H9 (cell line): Measurements from ENCODE around the gene HS1BP3. TPM values are rescaled to one million over a fixed set of nuclear protein-coding genes. Genes with fewer than 3 reads are reported as not detected.

ENCODE experiments used
- DNase-seq: peaks from one replicate; pipeline ENCODE4 v3.0.0-alpha.2; 2017
- H2AFZ ChIP-seq: one replicate; pipeline ENCODE4 v1.6.1; 2013; ENCODE audit warnings: mild to moderate bottlenecking, low read length, control low read depth, moderate library complexity
- H2AK5ac ChIP-seq: 2 replicates; pipeline ENCODE4 v1.6.1; 2013; ENCODE audit warnings: low read length, control low read depth, mixed read lengths; ENCODE audit not compliant: insufficient read length
- H2BK120ac ChIP-seq: one replicate; pipeline ENCODE4 v1.6.1; 2013; ENCODE audit warnings: low read depth, mild to moderate bottlenecking, low read length, control low read depth, inconsistent platforms; ENCODE audit not compliant: poor library complexity, severe bottlenecking
- H2BK12ac ChIP-seq: 2 replicates; pipeline ENCODE4 v1.6.1; 2013; ENCODE audit warnings: low read length, control low read depth, mixed read lengths, low read depth; ENCODE audit not compliant: insufficient read length
- H2BK15ac ChIP-seq: 2 replicates; pipeline ENCODE4 v1.6.1; 2013; ENCODE audit warnings: low read depth, low read length, control low read depth
- H2BK20ac ChIP-seq: one replicate; pipeline ENCODE4 v1.6.1; 2013; ENCODE audit warnings: low read depth, mild to moderate bottlenecking, low read length, control low read depth, inconsistent platforms; ENCODE audit not compliant: poor library complexity, severe bottlenecking
- H2BK5ac ChIP-seq: 2 replicates; pipeline ENCODE4 v1.6.1; 2013; ENCODE audit warnings: low read length, control low read depth, mixed read lengths; ENCODE audit not compliant: insufficient read length
- H3K14ac ChIP-seq: 2 replicates; pipeline ENCODE4 v1.6.1; 2013; ENCODE audit warnings: low read length, control low read depth; ENCODE audit not compliant: insufficient read depth
- H3K18ac ChIP-seq: 2 replicates; pipeline ENCODE4 v1.6.1; 2013; ENCODE audit warnings: low read depth, mild to moderate bottlenecking, mixed read lengths, low read length, control low read depth; ENCODE audit not compliant: insufficient read length
- H3K23ac ChIP-seq: 2 replicates; pipeline ENCODE4 v1.6.1; 2013; ENCODE audit warnings: low read length, control low read depth, mixed read lengths, low read depth; ENCODE audit not compliant: insufficient read length
- H3K23me2 ChIP-seq: 2 replicates; pipeline ENCODE4 v1.6.1; 2013; ENCODE audit warnings: low read depth, mild to moderate bottlenecking, mixed read lengths, low read length, control low read depth; ENCODE audit not compliant: insufficient read length, poor library complexity, severe bottlenecking
- H3K27ac ChIP-seq: 2 replicates; pipeline ENCODE4 v1.5.1; 2013; ENCODE audit warnings: low read length, control low read depth, mixed read lengths, low read depth; ENCODE audit not compliant: insufficient read length
- H3K27me3 ChIP-seq: 2 replicates; pipeline ENCODE4 v1.6.1; 2013; ENCODE audit warnings: low read length, control low read depth, inconsistent platforms; ENCODE audit not compliant: insufficient read depth
- H3K4ac ChIP-seq: 2 replicates; pipeline ENCODE4 v1.6.1; 2013; ENCODE audit warnings: low read depth, mild to moderate bottlenecking, control low read depth, inconsistent platforms, low read length, moderate library complexity
- H3K4me1 ChIP-seq: 2 replicates; pipeline ENCODE4 v1.6.1; 2013; ENCODE audit warnings: low read length, control low read depth, inconsistent platforms; ENCODE audit not compliant: insufficient read depth
- H3K4me2 ChIP-seq: 2 replicates; pipeline ENCODE4 v1.6.1; 2013; ENCODE audit warnings: low read length, control low read depth, mixed read lengths; ENCODE audit not compliant: insufficient read length, insufficient read depth
- H3K56ac ChIP-seq: 2 replicates; pipeline ENCODE4 v1.6.1; 2013; ENCODE audit warnings: low read depth, mild to moderate bottlenecking, mixed read lengths, low read length, control low read depth; ENCODE audit not compliant: insufficient read length
- H3K79me1 ChIP-seq: 2 replicates; pipeline ENCODE4 v1.6.1; 2013; ENCODE audit warnings: low read depth, mild to moderate bottlenecking, moderate library complexity, low read length, control low read depth, inconsistent platforms; ENCODE audit not compliant: insufficient read depth, poor library complexity, severe bottlenecking
- H3K79me2 ChIP-seq: 2 replicates; pipeline ENCODE4 v1.6.1; 2013; ENCODE audit warnings: low read length, control low read depth, inconsistent platforms; ENCODE audit not compliant: insufficient read depth
- H3K9ac ChIP-seq: 2 replicates; pipeline ENCODE4 v1.6.1; 2013; ENCODE audit warnings: low read length, control low read depth, mixed read lengths; ENCODE audit not compliant: insufficient read length; ENCODE audit errors: extremely low read depth
- H3K9me3 ChIP-seq: one replicate; pipeline ENCODE4 v1.6.1; 2013; ENCODE audit warnings: low read depth, low read length, inconsistent platforms; ENCODE audit not compliant: control insufficient read depth
- H3T11ph ChIP-seq: one replicate; pipeline ENCODE4 v1.6.1; 2013; ENCODE audit warnings: mild to moderate bottlenecking, low read length, control low read depth, inconsistent platforms
- H4K20me1 ChIP-seq: one replicate; pipeline ENCODE4 v1.6.1; 2013; ENCODE audit not compliant: control insufficient read depth, insufficient read length, insufficient read depth
- H4K5ac ChIP-seq: 2 replicates; pipeline ENCODE4 v1.6.1; 2013; ENCODE audit warnings: low read depth, mild to moderate bottlenecking, mixed read lengths, low read length, control low read depth; ENCODE audit not compliant: insufficient read length
- H4K8ac ChIP-seq: replicated peaks from 2 replicates; pipeline ENCODE4 v1.6.1; 2013; ENCODE audit warnings: low read length, control low read depth, mixed read lengths, low read depth; ENCODE audit not compliant: insufficient read length
- H4K91ac ChIP-seq: 2 replicates; pipeline ENCODE4 v1.6.1; 2013; ENCODE audit warnings: low read depth, mild to moderate bottlenecking, moderate library complexity, mixed read lengths, low read length, control low read depth; ENCODE audit not compliant: insufficient read length
- H3K27ac Mint-ChIP-seq, 3 experiments: 2 replicates in 2 of 3; 3 replicates in 1 of 3; pipeline ENCODE4 v1.8.0; 2020 to 2021; ENCODE audit warnings: mixed read lengths in 3 of 3, mild to moderate bottlenecking in 1 of 3, moderate library complexity in 1 of 3
- H3K27me3 Mint-ChIP-seq: 2 replicates; pipeline ENCODE4 v1.8.0; 2021; ENCODE audit warnings: low read depth, mild to moderate bottlenecking, moderate library complexity, mixed read lengths
- H3K36me3 Mint-ChIP-seq, 3 experiments: 2 replicates in 2 of 3; 3 replicates in 1 of 3; pipeline ENCODE4 v1.8.0; 2020 to 2021; ENCODE audit warnings: low read depth in 3 of 3, mixed read lengths in 3 of 3; ENCODE audit not compliant: insufficient read depth in 1 of 3
- H3K4me1 Mint-ChIP-seq, 2 experiments: 2 replicates each; pipeline ENCODE4 v1.8.0; 2020; ENCODE audit warnings: mixed read lengths in 2 of 2
- H3K4me3 Mint-ChIP-seq, 2 experiments: 2 replicates in 1 of 2; 3 replicates in 1 of 2; pipeline ENCODE4 v1.8.0; 2020 to 2021; ENCODE audit warnings: mild to moderate bottlenecking in 2 of 2, mixed read lengths in 2 of 2, moderate library complexity in 1 of 2
- H3K9me3 Mint-ChIP-seq, 2 experiments: 2 replicates in 1 of 2; 3 replicates in 1 of 2; pipeline ENCODE4 v1.8.0; 2020; ENCODE audit warnings: mild to moderate bottlenecking in 2 of 2, mixed read lengths in 2 of 2, moderate library complexity in 1 of 2
- CTCF ChIP-seq: fragments of 200-600 bp; sonication (generic); conservative IDR thresholded peaks from 3 replicates; pipeline ENCODE4 v1.8.0; 2021; ENCODE audit warnings: antibody characterized with exemption, mild to moderate bottlenecking
- WGBS: extraction: QIAGEN DNeasy Blood & Tissue Kit; methylation state at CpG from one replicate; pipeline ENCODE4 v1.1.7; 2013; ENCODE audit warnings: missing lambda C conversion rate, low lambda C conversion rate, mixed read lengths; ENCODE audit not compliant: insufficient read length; ENCODE audit errors: extremely low coverage; 5-methylcytosine and 5-hydroxymethylcytosine counted together
- total RNA-seq: library from RNA; stranded (reverse); gene quantifications from 2 replicates; pipeline ENCODE4 v1.2.1, GENCODE V29; 2021

HS1BP3 gene
- total RNA-seq, 1 experiment from 2014 or later: 11.1 TPM

DNA sequence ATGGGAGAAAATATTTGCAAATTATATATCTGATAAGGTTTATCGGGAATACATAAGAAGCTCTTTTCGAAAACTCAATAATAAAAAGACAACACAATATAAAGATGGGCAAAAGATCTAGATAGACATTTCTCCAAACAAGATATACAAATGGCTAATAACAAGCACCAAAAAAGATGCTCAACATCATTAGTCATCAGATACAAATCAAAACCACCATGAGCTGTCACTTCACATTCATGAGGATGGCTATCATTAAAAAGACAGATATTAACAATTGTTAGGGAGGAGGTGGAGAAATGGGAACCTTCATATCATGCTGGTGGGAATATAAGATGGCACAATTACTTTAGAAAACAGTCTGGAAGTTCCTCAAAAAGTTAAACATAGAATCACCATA, 48.1 kb downstream of the HS1BP3 start:
- Histone ChIP-seq H2BK120ac (no peak overlapping the region), H3K14ac (no peak overlapping the region), H2BK15ac (no peak overlapping the region), H3K23ac (no peak overlapping the region), H3K23me2 (no peaks in the 10 kb centered on the region), H3K9ac (no peak overlapping the region), H3K4me2 (no peak overlapping the region), H2BK12ac (no peak overlapping the region), H3K18ac (no peak overlapping the region), H3K56ac (no peak overlapping the region), H4K8ac (no peak overlapping the region), H2AFZ (no peak overlapping the region), H3K9me3 (no peaks in the 10 kb centered on the region), H3K79me2 (no peaks in the 10 kb centered on the region), H4K91ac (no peak overlapping the region), H4K20me1 (no peaks in the 10 kb centered on the region), H4K5ac (no peak overlapping the region), H2BK5ac (no peak overlapping the region), H2AK5ac (no peak overlapping the region), H2BK20ac (no peak overlapping the region), H3T11ph (no peak overlapping the region), H3K27me3 (no peaks in the 10 kb centered on the region), H3K79me1 (no peaks in the 10 kb centered on the region), H3K4me1 (no peaks in the 10 kb centered on the region), H3K4ac (no peak overlapping the region), H3K27ac (no peak overlapping the region)
- H3K4me1 Mint-ChIP-seq: peaks cover 3 to 4% of the 10 kb centered on the region in 2 experiments; a peak in 2 of 4 replicates
- peaks cover under 1 to 6% of the 10 kb centered on the region in 2 experiments; a peak in 4 of 5 replicates for H3K9me3 Mint-ChIP-seq
- DNase-seq: no peak
- no peak for TF ChIP-seq CTCF
- WGBS: no CpG with 5 or more reads among the region's 2 CpGs
- no peak overlapping the region for H3K4me3 Mint-ChIP-seq
- H3K27ac Mint-ChIP-seq: no peak overlapping the region
- H3K27me3 Mint-ChIP-seq: peaks cover 5% of the 10 kb centered on the region; the same call in 1 of the 2 replicates
- H3K36me3 Mint-ChIP-seq: peaks cover 0 to 4% (median 0%) of the 10 kb centered on the region in 3 experiments; a peak in 3 of 7 replicates
